Activated effector memory CD4-positive, alpha-beta T cell treated with Interleukin-2 at 50 U/mL for 16 hours (primary cell): ENCODE measurements around the gene LHPP.
A peak's percentile ranks its signal among the peaks of the same experiment; 100 is the strongest.

Source experiments
- DNase-seq: peaks from one replicate; pipeline ENCODE4 v3.0.0-alpha.2; 2020

Gene LHPP

DNA sequence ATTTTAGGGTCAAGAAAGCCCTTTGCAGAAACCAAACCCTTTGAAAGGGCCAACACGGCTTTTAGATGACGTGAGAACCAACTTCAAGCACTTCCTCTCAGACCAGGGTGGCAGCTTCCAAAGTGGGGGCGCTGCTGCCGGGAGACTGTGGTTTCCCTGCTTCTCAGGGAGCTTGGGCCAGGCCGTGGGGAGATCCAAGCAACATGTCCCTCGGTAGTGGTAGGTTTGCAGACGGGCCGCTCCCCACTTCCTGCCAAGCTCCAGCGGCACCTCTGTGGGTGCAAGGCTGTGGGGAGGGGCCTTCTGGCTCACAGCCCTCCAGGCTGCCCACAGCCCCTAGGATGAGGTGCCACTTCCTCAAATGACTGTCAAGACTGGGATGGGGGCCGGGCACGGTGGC, 150.1 kb downstream of the LHPP start:
- DNase-seq = peak; percentile 48

DNA sequence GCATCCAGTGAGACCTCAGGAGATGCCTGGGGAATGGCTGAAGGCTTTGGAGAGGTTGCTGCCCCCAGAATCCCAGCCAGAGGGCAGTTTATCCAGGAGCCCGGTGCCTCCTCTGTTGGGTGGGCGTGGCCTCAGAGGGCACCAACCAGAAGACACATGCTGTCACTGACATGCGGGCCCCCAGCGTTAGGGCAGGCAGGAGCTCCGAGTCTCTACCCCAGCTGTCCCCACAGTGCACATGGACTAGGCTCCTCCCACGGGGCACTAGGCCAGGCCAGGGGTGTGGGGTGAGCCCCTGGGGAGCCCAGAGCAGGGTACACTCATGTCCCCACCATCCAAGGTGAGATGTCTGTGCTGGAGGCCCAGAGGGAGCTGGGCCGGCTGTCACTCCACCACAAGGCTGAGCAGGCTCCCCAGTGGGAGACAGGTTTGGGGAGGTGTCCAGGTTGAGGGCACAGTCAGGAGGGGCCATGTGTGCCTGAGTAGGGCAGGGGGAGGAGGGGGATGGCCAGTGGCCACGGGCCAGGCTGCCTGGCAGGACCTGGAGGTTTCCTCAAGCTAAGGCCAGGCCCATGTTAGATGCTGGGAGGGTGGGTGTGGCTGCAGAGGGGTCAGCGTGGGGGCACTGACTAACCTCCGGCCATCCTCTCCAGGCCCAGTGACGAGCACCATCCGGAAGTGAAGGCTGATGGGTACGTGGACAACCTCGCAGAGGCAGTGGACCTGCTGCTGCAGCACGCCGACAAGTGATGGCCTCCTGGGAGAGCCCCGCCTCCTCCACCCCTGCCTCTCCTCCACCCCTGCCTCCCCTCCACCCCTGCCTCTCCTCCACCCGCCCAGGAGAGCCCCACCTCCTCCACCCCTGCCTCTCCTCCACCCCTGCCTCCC, 151.2 kb downstream of the LHPP start:
- no peak for DNase-seq

DNA sequence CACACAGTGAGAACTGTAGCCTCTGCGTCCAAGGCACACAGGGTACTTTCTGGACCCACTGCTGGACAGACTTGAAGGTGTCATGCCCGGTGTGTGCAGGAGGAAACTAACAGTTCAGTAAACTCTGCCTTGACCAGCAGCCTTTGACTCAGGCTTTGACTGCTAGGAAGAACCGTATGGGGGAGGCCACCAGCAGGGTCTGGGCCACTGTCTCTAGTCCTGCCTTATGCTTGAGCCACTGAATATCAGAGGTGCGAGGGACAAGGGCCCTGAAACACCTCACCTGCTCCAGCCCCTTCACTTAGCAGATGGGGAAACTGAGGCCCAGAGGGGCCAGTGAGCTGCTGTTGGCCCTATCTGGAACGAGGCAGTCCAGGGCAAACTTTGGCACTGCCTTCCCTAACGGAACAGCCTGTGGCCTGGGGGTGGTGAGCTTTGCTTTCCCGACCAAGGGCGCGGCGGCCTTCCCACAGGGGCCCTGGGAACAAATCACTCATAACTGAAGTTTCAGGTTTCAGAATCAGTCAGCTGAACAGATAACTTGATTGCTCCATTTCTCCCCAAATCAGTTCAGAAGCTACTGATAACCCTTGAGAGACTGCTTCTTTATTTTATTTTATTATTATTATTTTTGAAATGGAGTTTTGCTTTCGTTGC, 152.5 kb downstream of the LHPP start:
- DNase-seq = no peak

DNA sequence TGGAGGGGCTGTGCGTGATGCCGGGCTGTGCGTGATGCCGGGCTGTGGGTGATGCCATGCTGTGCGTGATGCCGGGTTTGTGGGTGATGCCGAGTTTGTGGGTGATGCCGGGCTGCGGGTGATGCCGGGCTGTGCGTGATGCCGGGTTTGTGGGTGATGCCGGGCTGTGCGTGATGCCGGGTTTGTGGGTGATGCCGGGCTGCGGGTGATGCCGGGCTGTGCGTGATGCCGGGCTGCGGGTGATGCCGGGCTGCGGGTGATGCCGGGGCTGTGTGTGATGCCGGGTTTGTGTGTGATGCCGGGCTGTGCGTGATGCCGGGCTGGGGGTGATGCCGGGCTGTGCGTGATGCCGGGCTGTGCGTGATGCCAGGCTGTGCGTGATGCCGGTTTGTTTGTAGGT, 153.6 kb downstream of the LHPP start:
- no peak for DNase-seq

DNA sequence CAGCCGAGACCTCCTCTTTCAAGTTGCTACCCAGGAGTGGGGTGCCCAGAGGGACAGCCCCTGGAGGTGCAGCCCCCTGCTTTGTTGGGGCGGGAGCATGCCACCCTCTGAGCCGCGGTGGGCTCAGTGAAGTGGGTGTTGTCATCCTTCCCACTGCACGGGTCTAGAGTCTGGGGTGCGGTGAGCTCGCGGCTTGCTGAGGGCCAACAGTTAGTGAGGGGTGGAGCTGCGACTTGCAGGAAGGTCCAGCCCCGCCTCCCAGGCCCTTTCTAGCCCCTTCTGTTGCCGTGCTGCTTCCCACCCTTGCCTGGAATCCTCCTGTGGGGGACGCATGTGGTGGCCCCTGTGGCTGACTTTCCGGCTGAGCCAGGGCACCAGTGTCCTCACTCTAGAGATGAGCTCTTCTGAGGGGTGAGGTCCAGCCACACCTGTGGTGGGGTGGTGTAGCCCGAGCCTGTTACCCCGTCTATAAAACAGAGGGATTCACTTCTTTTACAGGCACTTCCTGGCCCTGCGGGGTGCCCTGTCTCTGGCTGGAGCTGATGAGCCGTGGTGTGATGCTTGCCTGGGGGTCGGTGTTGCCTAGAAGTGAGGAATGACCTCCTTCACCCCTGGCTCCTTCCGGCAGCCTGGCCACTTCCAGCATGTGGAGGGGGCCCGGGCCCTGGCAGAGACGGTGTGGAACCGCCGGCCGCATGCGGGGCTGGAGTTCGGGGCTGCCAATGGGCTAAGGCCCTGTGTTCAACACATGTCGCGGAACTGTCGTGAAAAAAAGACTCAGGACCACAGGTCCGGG, 154.6 kb downstream of the LHPP start:
- DNase-seq = no peak

DNA sequence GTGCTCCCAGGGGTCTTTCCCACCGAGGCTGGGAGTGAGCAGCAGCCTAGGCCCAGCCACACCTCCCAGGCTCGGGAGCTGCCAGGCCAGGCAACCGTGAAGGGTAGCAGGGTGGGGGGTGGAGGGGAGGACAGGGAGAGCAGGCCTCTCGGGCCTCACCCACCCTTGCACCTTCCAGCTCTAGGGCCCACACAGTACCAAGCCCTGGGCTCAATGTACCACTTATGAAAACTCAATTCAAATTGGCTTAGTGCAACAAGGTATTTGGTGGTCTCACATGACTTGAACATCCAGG, 155.2 kb downstream of the LHPP start:
- DNase-seq = no peak

DNA sequence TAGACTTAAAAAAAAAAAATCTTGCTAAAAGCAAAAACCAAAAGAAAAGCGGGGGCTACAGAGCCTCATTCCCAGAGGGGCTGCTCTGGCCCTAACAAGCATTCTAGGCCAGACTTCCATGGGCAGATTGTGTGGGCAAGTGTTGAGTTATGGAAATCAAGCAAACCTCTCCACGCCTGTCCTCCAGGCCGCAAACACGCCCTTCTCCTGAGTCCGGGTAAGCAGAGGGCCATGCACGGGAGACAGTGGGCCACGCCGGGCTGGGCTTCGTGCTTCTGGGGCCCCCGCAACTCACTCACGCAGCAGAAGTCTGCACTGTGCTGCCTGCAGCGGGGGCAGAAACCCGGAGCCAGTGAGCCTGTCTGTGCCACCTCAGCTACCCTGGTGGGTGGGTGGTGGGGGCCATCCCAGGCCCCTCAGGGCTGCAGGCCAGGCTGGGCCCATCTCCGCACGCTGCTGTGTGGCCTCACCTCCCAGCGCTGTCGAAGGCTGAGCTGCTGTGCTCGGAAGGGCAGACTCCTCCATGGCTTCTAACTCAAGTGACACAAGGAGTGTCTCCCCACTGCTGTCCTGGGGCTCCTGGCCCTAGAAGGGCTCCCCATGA, 156.9 kb downstream of the LHPP start:
- no peak for DNase-seq

DNA sequence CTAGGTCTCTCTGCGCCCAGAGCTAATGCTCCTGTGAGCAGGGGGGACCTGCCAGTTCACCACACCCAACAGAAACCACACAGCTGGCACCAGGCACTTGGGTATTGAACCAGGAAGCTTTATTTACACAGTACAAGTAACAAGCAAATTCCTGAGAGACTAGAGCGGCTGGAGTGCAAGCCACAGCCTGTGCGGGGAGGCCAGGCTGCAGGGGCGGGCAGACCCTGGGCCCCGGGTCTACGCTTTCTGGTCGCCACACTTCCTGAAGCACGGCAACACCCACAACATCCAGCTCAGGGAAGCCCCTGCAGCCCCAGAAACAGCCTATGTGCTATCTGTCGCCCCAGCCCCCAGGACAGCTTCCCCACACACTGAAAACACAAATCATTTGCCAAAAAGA, 157.6 kb downstream of the LHPP start:
- DNase-seq = no peak

DNA sequence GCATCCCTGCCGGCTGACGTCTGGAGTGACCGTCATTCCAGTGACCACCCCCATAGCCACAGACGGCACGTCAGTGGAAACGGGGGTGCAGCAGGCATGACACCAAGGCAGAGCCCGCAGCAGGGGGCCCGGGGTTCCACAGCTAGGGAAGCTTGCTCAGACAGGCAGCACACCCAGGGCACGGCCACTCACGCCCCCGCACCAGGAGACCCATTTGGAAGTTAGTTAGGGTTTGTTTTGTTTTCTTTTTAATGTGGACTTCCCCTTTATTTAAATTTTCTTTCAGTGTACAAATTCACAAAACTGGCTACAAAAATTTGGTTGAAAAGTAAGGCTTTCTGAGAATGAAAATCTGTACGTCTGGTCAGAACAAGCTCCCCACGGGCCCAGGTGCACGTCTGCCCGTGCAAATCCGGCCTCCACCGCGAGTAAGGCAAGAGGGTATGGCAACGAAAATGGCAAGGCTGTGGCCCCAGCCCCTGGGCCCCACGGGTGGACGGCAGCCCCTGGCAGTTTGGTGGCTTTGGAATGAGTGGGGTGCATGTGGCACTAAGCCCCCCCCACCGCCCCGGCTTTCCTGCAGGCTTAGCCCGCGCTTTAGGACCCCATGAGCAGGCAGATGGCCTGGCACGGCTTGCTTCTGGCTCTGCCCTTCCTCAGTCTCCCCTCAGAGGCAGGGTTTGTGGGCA, 158.3 kb downstream of the LHPP start:
- no peak for DNase-seq

DNA sequence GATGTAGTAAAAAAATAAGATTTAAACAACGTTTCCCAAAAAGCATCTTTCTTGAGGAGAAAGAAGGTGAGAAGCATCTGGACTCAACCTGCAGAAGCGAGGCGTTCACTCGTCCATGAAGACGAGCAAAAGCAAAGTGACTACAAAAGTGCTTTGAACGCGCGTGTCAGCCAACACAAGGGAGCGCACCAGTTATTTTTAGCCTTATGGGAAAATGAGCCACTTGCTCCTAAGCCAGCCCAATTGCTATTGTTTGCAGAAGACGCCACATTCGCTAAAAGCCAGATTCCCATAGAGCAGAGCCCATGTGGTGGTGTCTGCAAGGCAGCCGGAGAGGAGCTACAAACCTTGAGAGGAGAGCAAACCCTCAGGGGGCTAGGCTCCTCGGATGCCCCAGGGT, 160.0 kb downstream of the LHPP start:
- DNase-seq = no peak

DNA sequence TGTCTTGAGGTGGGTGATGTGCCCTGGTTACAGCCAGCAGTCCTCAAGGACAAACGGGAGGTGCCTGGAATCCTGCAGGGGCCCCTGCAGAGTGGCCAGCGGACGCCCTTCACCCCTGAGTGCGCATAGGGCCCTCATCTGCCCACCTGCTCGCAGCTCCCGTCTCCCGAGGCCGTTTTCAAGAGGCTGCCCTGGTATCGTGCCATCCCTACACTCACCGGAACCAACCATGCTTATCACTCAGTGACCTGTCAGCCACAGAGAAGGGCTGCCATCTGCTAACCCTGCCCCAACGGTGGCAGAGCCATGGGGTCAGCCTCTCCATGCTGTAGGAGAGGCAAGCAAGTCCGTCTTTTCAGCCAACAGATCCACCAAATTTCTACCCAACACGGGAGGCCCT, 160.5 kb downstream of the LHPP start:
- no peak for DNase-seq

DNA sequence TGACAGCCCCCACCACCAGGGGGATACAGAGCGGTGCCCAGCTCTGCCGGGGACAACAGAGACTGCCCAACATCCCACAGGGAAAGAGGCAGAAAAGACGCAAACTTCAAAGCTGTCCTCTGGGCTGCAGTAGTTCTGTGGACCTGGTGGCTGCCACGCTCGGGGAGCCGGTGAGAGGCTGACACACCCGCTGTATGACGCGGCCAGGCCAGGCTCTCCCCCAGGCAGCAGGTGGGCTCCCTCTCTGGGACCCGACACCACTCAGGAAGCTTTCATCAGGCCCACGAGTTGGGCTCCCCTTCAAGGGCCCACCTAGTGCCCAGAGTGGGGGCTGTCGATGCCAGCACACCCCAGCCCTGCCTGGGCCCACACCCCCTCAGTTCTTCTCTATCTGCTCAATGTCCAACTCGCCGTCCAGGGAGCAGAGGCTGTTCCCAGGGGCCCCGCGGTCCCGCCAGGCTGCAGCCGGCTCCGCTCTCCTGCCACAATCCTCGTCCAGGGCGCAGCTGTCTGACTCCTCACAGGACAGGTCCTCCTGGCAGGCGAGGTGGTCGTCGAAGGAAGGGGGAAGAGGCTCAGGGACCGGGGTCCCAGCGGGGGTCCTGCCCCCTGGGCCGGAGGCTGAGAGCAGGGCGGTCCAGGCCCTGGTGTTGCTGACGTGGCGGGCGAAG, 161.4 kb downstream of the LHPP start:
- no peak for DNase-seq

DNA sequence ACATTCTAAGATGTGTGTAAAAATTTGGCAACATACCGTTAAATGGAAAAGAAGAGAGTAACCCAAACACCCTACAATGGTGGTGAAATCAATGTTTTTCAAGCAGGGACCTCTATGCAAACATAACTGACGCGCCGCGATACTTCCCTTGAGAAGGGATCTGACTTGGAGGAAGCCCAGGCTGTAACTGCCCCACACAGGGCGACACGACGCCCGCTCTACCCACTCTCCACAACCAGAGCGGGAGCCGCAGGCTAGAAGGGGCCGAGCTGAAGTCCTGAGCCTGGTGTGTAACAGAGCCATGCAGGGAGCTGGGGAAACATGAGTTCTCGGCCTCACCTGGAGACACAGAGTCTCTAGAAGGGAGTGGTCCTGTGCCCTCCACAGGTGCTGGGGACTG, 162.4 kb downstream of the LHPP start:
- DNase-seq = no peak

DNA sequence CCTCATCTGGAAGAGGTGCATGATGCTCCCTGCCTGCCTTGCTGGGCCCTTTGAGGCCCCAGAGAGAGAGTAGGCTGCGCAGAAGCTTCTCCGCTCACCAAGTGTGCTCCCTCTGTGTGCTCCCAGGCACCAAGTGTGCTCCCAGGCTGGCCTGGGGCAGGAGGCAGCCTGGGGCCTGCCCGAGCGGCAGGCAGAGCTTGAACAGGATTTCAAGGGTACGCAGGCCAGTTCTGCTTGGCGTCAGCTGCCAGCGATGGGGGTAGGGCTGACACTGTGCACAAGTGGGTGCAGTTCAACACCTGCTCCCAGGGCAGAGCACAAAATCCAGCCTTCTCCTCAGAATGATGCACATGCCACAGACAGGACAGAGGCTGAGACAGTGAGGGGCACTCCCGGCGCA, 162.8 kb downstream of the LHPP start:
- no peak for DNase-seq

DNA sequence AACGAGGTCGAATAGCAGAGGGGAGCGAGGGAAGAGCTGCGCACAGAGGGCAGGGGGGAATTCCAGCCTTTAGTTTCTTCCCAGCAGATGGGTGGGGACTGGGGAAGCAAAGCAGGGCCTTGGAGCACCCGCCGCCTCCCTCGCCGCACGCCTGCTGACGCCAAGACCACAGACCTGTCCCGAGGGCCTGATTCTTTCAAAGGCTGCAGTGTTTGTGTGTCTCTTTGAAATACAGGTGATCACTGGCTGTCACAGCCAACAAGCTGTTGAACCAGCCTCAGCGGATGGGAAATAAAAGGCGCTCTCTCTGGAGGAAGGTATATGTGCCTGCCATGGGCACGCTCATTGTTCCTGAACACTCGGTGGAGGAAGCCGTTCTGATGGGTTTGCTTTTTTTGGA, 163.3 kb downstream of the LHPP start:
- no peak for DNase-seq

DNA sequence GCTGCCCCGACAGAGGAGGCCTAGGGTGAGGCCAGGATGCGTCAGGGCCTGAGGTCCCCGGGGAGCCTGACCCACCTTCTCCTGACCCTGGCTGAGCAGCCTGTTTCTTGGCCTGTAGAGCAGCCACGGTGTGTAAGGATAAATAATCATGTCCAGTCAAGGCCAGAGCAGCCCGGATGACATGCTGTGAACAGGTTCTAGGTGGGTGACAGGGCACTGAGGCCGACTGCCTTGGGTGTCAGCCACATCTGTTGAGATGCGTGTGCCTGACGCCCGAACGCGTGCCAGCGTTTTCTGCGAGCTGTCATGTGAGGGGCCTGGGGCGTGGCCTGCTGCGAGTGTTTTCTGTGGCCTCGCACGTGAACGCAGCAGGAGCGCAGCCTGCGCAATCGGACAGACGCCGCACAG, 164.2 kb downstream of the LHPP start:
- no peak for DNase-seq

DNA sequence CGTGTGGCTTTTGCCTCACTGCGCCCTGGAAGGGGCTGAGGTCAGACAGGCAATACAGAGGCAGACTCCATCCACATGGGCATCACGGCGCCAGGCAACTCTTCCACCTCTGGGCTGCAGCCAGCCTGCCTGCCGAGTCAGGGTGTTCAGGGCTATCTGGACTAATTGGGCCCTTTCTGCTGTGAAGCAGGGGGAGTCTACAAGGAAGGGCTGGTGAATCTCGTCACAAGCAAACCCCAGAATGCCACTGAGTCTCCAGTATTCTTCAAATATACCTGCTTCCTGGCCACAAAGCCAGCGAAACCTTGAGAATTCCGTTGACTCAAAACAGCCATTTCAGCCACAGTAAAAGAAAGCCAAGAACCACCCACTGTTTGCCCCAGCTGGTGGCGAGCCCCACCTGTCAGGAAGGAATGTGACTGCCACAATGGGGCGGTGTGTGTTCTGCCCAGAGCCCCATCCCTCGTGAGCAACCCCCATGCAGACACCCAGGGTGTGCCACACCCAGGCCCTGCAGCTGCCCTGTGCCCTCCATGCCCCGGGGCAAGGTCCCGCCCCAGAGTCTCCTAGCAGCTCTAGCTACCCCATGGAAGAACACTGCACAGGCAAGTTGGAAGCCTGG, 165.2 kb downstream of the LHPP start:
- peak; percentile 49 for DNase-seq

DNA sequence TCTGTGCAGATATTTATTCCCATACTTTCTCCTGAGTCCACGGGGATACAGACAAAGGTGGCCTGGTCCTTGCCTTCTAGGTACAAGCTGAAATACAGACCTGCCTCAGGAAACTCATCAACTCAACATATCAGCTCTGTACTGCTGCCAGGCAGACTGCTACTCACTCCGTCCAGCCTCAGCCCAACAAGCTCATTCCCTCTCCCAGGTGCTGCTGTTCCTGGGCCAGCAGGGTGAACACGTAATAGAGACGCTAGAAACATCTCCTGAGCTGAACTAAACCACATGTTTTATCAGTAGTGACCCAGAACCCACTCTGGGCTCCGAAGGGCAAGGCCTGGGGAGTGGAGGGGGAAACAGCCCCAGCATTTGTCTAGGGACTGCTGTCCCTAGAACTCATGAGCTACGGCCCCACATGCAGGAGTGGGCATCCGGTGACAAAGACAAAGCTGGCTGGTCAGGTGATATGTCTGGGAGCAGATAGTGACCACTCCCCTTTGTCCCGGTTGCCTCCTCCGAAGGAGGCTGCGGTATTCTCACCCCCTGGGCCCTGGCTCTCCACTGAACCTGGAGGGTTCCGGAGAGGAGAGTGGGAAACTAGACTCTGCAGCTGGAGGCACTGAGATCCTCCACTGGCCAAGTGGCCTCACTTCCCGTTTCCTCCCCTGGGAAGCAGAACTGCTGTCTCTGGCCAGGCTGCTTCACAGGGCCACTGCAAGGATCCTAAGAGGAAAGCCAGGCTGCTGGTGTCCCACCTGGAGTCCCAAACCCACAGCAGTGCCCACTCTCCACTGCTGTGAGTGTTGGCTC, 166.4 kb downstream of the LHPP start:
- DNase-seq = no peak

DNA sequence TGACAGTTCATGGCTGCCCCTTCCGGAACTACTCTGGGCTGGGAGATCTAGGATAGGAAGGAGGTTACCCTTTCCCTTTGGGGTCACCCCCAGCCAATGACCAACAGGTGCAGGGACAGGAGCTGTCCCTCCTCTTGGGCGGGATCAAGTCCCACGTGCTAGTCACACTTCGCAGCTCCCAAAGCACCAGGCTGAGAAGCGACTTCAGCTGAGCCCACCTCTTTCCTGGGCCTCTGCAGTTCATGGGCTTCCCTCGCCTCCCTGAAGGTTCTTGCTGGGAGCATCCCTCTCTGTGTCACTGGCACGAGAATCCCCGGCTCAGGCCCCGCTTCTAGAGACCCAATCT, 167.0 kb downstream of the LHPP start:
- DNase-seq = no peak

DNA sequence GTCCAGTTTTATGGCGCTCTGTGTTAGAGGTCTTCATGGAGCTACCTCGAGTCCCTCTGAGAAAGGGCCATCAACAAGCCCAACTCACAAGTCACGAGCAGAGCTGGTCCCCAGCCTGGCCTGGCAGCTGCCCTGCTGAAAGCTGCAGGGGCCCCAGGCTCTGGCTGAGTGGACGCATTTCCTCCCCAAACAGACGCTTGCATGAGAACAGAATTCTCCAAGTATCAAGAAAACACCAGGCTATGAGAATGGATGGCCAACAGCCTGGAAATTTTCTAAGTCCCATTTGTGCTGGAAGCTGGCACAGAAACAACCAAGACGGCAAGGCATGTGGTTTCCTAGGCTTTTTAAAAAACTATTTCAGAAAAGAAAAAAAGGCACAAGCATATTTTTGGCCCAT, 167.8 kb downstream of the LHPP start:
- DNase-seq = no peak

DNA sequence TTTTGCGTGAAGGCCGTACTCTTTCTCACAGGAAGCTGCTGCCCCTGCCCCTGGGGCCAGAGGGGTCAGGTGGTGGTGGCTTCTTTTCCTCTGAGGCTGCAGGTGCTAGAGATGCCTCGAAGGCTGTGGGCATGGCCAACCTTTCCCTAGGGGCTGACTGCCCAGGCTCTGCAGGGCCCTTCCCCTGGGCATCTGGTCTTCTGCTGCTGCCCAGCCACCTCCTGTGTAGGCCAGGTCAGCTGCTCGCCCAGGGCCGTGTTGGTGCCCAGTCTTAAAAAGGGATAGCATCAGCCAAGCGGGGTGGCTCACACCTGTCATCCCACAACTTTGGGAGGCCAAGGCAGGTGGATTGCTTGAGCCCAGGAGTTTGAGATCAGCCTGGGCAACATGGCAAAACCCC, 168.2 kb downstream of the LHPP start:
- DNase-seq = no peak
